Activated naive CD8-positive, alpha-beta T cell (primary cell): ENCODE measurements around the gene STX16.

ENCODE experiments used
- H3K27ac Mint-ChIP-seq: one replicate; pipeline ENCODE4 v1.8.0; 2021; ENCODE audit warnings: mixed read lengths
- H3K27me3 Mint-ChIP-seq: one replicate; pipeline ENCODE4 v1.8.0; 2021; ENCODE audit warnings: mixed read lengths
- H3K36me3 Mint-ChIP-seq: one replicate; pipeline ENCODE4 v1.8.0; 2021; ENCODE audit warnings: mixed read lengths
- H3K4me1 Mint-ChIP-seq: one replicate; pipeline ENCODE4 v1.8.0; 2021; ENCODE audit warnings: low read depth, mixed read lengths
- H3K4me3 Mint-ChIP-seq: one replicate; pipeline ENCODE4 v1.8.0; 2021; ENCODE audit warnings: mild to moderate bottlenecking, mixed read lengths
- H3K9me3 Mint-ChIP-seq: one replicate; pipeline ENCODE4 v1.8.0; 2021; ENCODE audit warnings: low read depth, mixed read lengths

Gene STX16

GRCh38 chr20:58651559-58651945 is 469 bp downstream of the STX16 start:
- H3K36me3 Mint-ChIP-seq = no peaks in the 10 kb centered on the region
- H3K9me3 Mint-ChIP-seq = no peaks in the 10 kb centered on the region
- no peaks in the 10 kb centered on the region for H3K27me3 Mint-ChIP-seq
- peak overlapping the region; percentile 98 for H3K27ac Mint-ChIP-seq
- H3K4me1 Mint-ChIP-seq = peaks cover 34% of the 10 kb centered on the region
- H3K4me3 Mint-ChIP-seq = peak overlapping the region; percentile 97

GRCh38 chr20:58651946-58652605 is 993 bp downstream of the STX16 start:
- Mint-ChIP-seq H3K9me3 (no peaks in the 10 kb centered on the region), H3K4me1 (peaks cover 39% of the 10 kb centered on the region), H3K36me3 (no peaks in the 10 kb centered on the region), H3K27me3 (no peaks in the 10 kb centered on the region), H3K27ac (peak overlapping the region; percentile 98), H3K4me3 (peak overlapping the region; percentile 97)

GRCh38 chr20:58652606-58653294 is 1.7 kb downstream of the STX16 start:
- Mint-ChIP-seq H3K27me3 (no peaks in the 10 kb centered on the region), H3K9me3 (no peaks in the 10 kb centered on the region), H3K27ac (peak overlapping the region; percentile 98), H3K4me3 (peak overlapping the region; percentile 97), H3K36me3 (no peaks in the 10 kb centered on the region), H3K4me1 (peaks cover 46% of the 10 kb centered on the region)

- Mint-ChIP-seq H3K9me3 (no peaks in the 10 kb centered on the region), H3K4me3 (peak overlapping the region; percentile 97), H3K27me3 (no peaks in the 10 kb centered on the region), H3K36me3 (no peaks in the 10 kb centered on the region), H3K4me1 (peaks cover 56% of the 10 kb centered on the region), H3K27ac (no peak overlapping the region)
These were observed 3.3 kb downstream of the STX16 start for GRCh38 chr20:58654337-58654736.

- Mint-ChIP-seq H3K4me1 (peaks cover 66% of the 10 kb centered on the region), H3K27me3 (no peaks in the 10 kb centered on the region), H3K27ac (peak overlapping the region; percentile 78), H3K9me3 (no peaks in the 10 kb centered on the region), H3K4me3 (peak overlapping the region; percentile 46), H3K36me3 (no peaks in the 10 kb centered on the region)
These were observed 4.4 kb downstream of the STX16 start for GRCh38 chr20:58655328-58656107.

GRCh38 chr20:58656831-58657230 is 5.7 kb downstream of the STX16 start:
- H3K27ac Mint-ChIP-seq = peak overlapping the region; percentile 78
- peaks cover 78% of the 10 kb centered on the region for H3K4me1 Mint-ChIP-seq
- H3K27me3 Mint-ChIP-seq = no peaks in the 10 kb centered on the region
- no peaks in the 10 kb centered on the region for H3K36me3 Mint-ChIP-seq
- H3K4me3 Mint-ChIP-seq = peak overlapping the region; percentile 46
- no peaks in the 10 kb centered on the region for H3K9me3 Mint-ChIP-seq

GRCh38 chr20:58657262-58657661 is 6.2 kb downstream of the STX16 start:
- H3K27ac Mint-ChIP-seq = peak overlapping the region; percentile 78
- no peaks in the 10 kb centered on the region for H3K9me3 Mint-ChIP-seq
- H3K36me3 Mint-ChIP-seq = no peaks in the 10 kb centered on the region
- H3K4me1 Mint-ChIP-seq = peaks cover 82% of the 10 kb centered on the region
- no peaks in the 10 kb centered on the region for H3K27me3 Mint-ChIP-seq
- H3K4me3 Mint-ChIP-seq = peak overlapping the region; percentile 46

GRCh38 chr20:58657986-58658385 is 6.9 kb downstream of the STX16 start:
- peak overlapping the region; percentile 78 for H3K27ac Mint-ChIP-seq
- H3K27me3 Mint-ChIP-seq = no peaks in the 10 kb centered on the region
- peaks cover 2% of the 10 kb centered on the region for H3K36me3 Mint-ChIP-seq
- H3K4me1 Mint-ChIP-seq = peaks cover 83% of the 10 kb centered on the region
- H3K4me3 Mint-ChIP-seq = peak overlapping the region; percentile 46
- H3K9me3 Mint-ChIP-seq = no peaks in the 10 kb centered on the region

- Mint-ChIP-seq H3K27me3 (no peaks in the 10 kb centered on the region), H3K4me3 (peak overlapping the region; percentile 46), H3K36me3 (peaks cover 6% of the 10 kb centered on the region), H3K27ac (peak overlapping the region; percentile 93), H3K9me3 (no peaks in the 10 kb centered on the region), H3K4me1 (peaks cover 83% of the 10 kb centered on the region)
These were observed 7.7 kb downstream of the STX16 start for GRCh38 chr20:58658760-58659159.

- Mint-ChIP-seq H3K27me3 (no peaks in the 10 kb centered on the region), H3K27ac (peak overlapping the region; percentile 93), H3K36me3 (peaks cover 6% of the 10 kb centered on the region), H3K9me3 (no peaks in the 10 kb centered on the region), H3K4me3 (peak overlapping the region; percentile 81), H3K4me1 (peaks cover 90% of the 10 kb centered on the region)
These were observed 8.8 kb downstream of the STX16 start for GRCh38 chr20:58659841-58660240.

GRCh38 chr20:58660855-58661597 is 9.9 kb downstream of the STX16 start:
- peak overlapping the region; percentile 81 for H3K4me3 Mint-ChIP-seq

GRCh38 chr20:58661598-58662473 is 10.8 kb downstream of the STX16 start:
- Mint-ChIP-seq H3K4me1 (peaks cover 79% of the 10 kb centered on the region), H3K36me3 (peaks cover 6% of the 10 kb centered on the region)

More at GRCh38 chr20:58660855-58661597, 9.9 kb downstream of the STX16 start:
- H3K4me1 Mint-ChIP-seq = peaks cover 83% of the 10 kb centered on the region
- H3K9me3 Mint-ChIP-seq = no peaks in the 10 kb centered on the region
- H3K36me3 Mint-ChIP-seq = peaks cover 6% of the 10 kb centered on the region
- H3K27ac Mint-ChIP-seq = peak overlapping the region; percentile 98
- no peaks in the 10 kb centered on the region for H3K27me3 Mint-ChIP-seq

GRCh38 chr20:58664331-58664730 is 13.2 kb downstream of the STX16 start:
- peak overlapping the region; percentile 67 for H3K27ac Mint-ChIP-seq

More at GRCh38 chr20:58661598-58662473, 10.8 kb downstream of the STX16 start:
- no peaks in the 10 kb centered on the region for H3K9me3 Mint-ChIP-seq
- H3K27me3 Mint-ChIP-seq = no peaks in the 10 kb centered on the region
- peak overlapping the region; percentile 98 for H3K27ac Mint-ChIP-seq
- peak overlapping the region; percentile 81 for H3K4me3 Mint-ChIP-seq

GRCh38 chr20:58664883-58665282 is 13.8 kb downstream of the STX16 start:
- Mint-ChIP-seq H3K9me3 (no peaks in the 10 kb centered on the region), H3K4me3 (no peak overlapping the region), H3K27me3 (no peaks in the 10 kb centered on the region), H3K27ac (no peak overlapping the region), H3K4me1 (peaks cover 53% of the 10 kb centered on the region), H3K36me3 (peaks cover 8% of the 10 kb centered on the region)

More at GRCh38 chr20:58664331-58664730, 13.2 kb downstream of the STX16 start:
- peaks cover 8% of the 10 kb centered on the region for H3K36me3 Mint-ChIP-seq
- no peaks in the 10 kb centered on the region for H3K27me3 Mint-ChIP-seq
- H3K4me1 Mint-ChIP-seq = peaks cover 58% of the 10 kb centered on the region
- no peaks in the 10 kb centered on the region for H3K9me3 Mint-ChIP-seq
- no peak overlapping the region for H3K4me3 Mint-ChIP-seq
